ENCODE results near the gene NHSL2. TPM values are rescaled to one million over a fixed set of nuclear protein-coding genes. Genes with fewer than 3 reads are reported as not detected.

NHSL2 gene
- total RNA-seq, 2 donors from 2014 or later, result 6.9 to 11.2 TPM

- H3K9me3 Mint-ChIP-seq, result peaks cover 75% of the 10 kb centered on the region
- no peak for DNase-seq
- H3K27me3 ChIP-seq (ENCODE audit: control insufficient read depth, insufficient read depth, low read length, poor library complexity, severe bottlenecking), result no peaks in the 10 kb centered on the region
- H3K27ac Mint-ChIP-seq, result no peak overlapping the region
- H3K9ac ChIP-seq (ENCODE audit: extremely low read depth, low read length, poor library complexity, severe bottlenecking), result no peak overlapping the region
- TF ChIP-seq, protein P1, sequence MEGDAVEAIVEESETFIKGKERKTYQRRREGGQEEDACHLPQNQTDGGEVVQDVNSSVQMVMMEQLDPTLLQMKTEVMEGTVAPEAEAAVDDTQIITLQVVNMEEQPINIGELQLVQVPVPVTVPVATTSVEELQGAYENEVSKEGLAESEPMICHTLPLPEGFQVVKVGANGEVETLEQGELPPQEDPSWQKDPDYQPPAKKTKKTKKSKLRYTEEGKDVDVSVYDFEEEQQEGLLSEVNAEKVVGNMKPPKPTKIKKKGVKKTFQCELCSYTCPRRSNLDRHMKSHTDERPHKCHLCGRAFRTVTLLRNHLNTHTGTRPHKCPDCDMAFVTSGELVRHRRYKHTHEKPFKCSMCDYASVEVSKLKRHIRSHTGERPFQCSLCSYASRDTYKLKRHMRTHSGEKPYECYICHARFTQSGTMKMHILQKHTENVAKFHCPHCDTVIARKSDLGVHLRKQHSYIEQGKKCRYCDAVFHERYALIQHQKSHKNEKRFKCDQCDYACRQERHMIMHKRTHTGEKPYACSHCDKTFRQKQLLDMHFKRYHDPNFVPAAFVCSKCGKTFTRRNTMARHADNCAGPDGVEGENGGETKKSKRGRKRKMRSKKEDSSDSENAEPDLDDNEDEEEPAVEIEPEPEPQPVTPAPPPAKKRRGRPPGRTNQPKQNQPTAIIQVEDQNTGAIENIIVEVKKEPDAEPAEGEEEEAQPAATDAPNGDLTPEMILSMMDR (conservative IDR thresholded peaks at IDR 0.05), result no peak
- WGBS, 2 experiments (ENCODE audit: insufficient coverage in 1 of 2, insufficient read length in 1 of 2), result 83 to 100% methylated on average over 1 to 3 of the region's 5 CpGs
- no peaks in the 10 kb centered on the region for H3K9me3 ChIP-seq (ENCODE audit: control insufficient read depth, low read length)
- H3K27me3 Mint-ChIP-seq (ENCODE audit: insufficient read depth), result no peaks in the 10 kb centered on the region
- no peaks in the 10 kb centered on the region for H3K36me3 ChIP-seq (ENCODE audit: control insufficient read depth, insufficient read depth, low read length)
- no peaks in the 10 kb centered on the region for H3K4me1 Mint-ChIP-seq
- peak overlapping the region; percentile 52 for H3K27ac ChIP-seq (ENCODE audit: low read depth, low read length)
- H3K36me3 Mint-ChIP-seq (ENCODE audit: low read depth), result no peaks in the 10 kb centered on the region
- no peak overlapping the region for H3K4me3 ChIP-seq (ENCODE audit: low read length)
- no peak overlapping the region for H3K4me3 Mint-ChIP-seq
- no peaks in the 10 kb centered on the region for H3K4me1 ChIP-seq (ENCODE audit: control insufficient read depth, insufficient read depth, low read length)
These were observed 150.4 kb downstream of the NHSL2 start for GRCh38 chrX:72060921-72061490.

DNA sequence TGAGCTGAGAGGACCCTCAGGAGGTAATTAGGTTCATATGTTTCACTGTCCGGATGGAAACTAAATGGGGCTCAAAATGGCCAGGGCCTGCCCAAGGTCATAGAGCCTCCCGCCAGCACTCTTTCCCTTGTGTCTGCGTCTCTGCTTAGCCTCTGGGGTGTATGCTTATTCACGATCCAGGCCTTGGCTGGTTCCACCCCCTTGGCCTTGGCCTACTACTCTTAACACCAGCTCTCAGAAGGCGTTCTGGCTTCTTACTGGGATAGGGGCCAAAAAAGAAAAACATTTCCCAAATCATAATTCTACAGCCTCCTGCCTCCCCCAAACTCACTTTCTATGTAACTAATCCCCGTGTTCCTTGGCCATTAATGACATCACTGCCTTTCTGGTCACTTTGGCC lies 152.3 kb downstream of the NHSL2 start:
- Mint-ChIP-seq H3K4me1 (peaks cover under 1% of the 10 kb centered on the region), H3K4me3 (no peak overlapping the region), H3K27ac (no peak overlapping the region), H3K9me3 (peaks cover 80% of the 10 kb centered on the region), H3K27me3 (ENCODE audit: insufficient read depth) (peaks cover 1% of the 10 kb centered on the region), H3K36me3 (ENCODE audit: low read depth) (peaks cover 2% of the 10 kb centered on the region)
- Histone ChIP-seq H3K9me3 (ENCODE audit: control insufficient read depth, low read length) (no peaks in the 10 kb centered on the region), H3K27ac (ENCODE audit: low read depth, low read length) (no peak overlapping the region), H3K27me3 (ENCODE audit: control insufficient read depth, insufficient read depth, low read length, poor library complexity, severe bottlenecking) (no peaks in the 10 kb centered on the region), H3K9ac (ENCODE audit: extremely low read depth, low read length, poor library complexity, severe bottlenecking) (no peak overlapping the region), H3K4me1 (ENCODE audit: control insufficient read depth, insufficient read depth, low read length) (no peaks in the 10 kb centered on the region), H3K4me3 (ENCODE audit: low read length) (no peak overlapping the region), H3K36me3 (ENCODE audit: control insufficient read depth, insufficient read depth, low read length) (no peaks in the 10 kb centered on the region)
- 89 to 100% methylated on average over 1 to 6 of the region's 6 CpGs for WGBS, 2 experiments (ENCODE audit: insufficient coverage in 1 of 2, insufficient read length in 1 of 2)
- DNase-seq, result no peak
- TF ChIP-seq, protein P1 (conservative IDR thresholded peaks at IDR 0.05), result no peak

- DNase-seq, result no peak
- Histone ChIP-seq H3K9ac (ENCODE audit: extremely low read depth, low read length, poor library complexity, severe bottlenecking) (no peak overlapping the region), H3K36me3 (ENCODE audit: control insufficient read depth, insufficient read depth, low read length) (no peaks in the 10 kb centered on the region), H3K4me3 (ENCODE audit: low read length) (no peak overlapping the region), H3K27ac (ENCODE audit: low read depth, low read length) (no peak overlapping the region), H3K4me1 (ENCODE audit: control insufficient read depth, insufficient read depth, low read length) (no peaks in the 10 kb centered on the region), H3K9me3 (ENCODE audit: control insufficient read depth, low read length) (no peaks in the 10 kb centered on the region), H3K27me3 (ENCODE audit: control insufficient read depth, insufficient read depth, low read length, poor library complexity, severe bottlenecking) (no peaks in the 10 kb centered on the region)
- peaks cover 1% of the 10 kb centered on the region for H3K27me3 Mint-ChIP-seq (ENCODE audit: insufficient read depth)
- 76% methylated on average over 12 of the region's 16 CpGs; no CpG with 5 or more reads in 1 of the 2 experiments for WGBS, 2 experiments (ENCODE audit: insufficient coverage in 1 of 2, insufficient read length in 1 of 2)
- H3K36me3 Mint-ChIP-seq (ENCODE audit: low read depth), result peaks cover 2% of the 10 kb centered on the region
- TF ChIP-seq, protein P1 (conservative IDR thresholded peaks at IDR 0.05), result no peak
- no peak overlapping the region for H3K4me3 Mint-ChIP-seq
- H3K9me3 Mint-ChIP-seq, result peaks cover 70% of the 10 kb centered on the region
- H3K27ac Mint-ChIP-seq, result no peak overlapping the region
- H3K4me1 Mint-ChIP-seq, result peaks cover 13% of the 10 kb centered on the region
These were observed 158.9 kb downstream of the NHSL2 start for GRCh38 chrX:72069350-72070160.

Data from endodermal cell (in vitro differentiated cells).